ENCODE measurements around the gene IL20RA.
"Not testable (repeated sequence)": the region's sequence is repeated elsewhere in the genome, so short reads cannot be mapped to it uniquely, and the experiment has no call there.

DNA sequence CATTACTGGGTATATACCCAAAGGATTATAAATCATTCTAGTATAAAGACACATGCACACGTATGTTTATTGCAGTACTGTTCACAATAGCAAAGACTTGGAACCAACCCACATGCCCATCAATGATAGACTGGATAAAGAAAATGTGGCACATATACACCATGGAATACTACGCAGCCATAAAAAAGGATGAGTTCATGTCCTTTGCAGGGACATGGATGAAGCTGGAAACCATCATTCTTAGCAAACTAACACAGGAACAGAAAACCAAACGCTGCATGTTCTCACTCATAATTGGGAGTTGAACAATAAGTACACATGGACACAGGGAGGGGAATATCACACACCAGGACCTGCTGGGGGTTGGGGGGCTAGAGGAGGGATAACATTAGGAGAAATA lies 31.0 kb upstream of the IL20RA start:
- TF ChIP-seq, protein P1, sequence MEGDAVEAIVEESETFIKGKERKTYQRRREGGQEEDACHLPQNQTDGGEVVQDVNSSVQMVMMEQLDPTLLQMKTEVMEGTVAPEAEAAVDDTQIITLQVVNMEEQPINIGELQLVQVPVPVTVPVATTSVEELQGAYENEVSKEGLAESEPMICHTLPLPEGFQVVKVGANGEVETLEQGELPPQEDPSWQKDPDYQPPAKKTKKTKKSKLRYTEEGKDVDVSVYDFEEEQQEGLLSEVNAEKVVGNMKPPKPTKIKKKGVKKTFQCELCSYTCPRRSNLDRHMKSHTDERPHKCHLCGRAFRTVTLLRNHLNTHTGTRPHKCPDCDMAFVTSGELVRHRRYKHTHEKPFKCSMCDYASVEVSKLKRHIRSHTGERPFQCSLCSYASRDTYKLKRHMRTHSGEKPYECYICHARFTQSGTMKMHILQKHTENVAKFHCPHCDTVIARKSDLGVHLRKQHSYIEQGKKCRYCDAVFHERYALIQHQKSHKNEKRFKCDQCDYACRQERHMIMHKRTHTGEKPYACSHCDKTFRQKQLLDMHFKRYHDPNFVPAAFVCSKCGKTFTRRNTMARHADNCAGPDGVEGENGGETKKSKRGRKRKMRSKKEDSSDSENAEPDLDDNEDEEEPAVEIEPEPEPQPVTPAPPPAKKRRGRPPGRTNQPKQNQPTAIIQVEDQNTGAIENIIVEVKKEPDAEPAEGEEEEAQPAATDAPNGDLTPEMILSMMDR (conservative IDR thresholded peaks at IDR 0.05): not testable (repeated sequence)
- TF ChIP-seq ZFX (IDR thresholded peaks at IDR 0.05): not testable (repeated sequence)

Measured in C4-2B (cell line).